ENCODE results near the gene HECW1. TPM values are rescaled to one million over a fixed set of nuclear protein-coding genes. Genes with fewer than 3 reads are reported as not detected.
A peak's percentile ranks its signal among the peaks of the same experiment; 100 is the strongest.

Gene HECW1
- total and polyA plus RNA-seq, 2 experiments from 2014 or later = 11.0 to 21.8 TPM

- no peak for TF ChIP-seq ZNF462 (CRISPR knock-in tag; IDR thresholded peaks at IDR 0.05)
- TF ChIP-seq CTCF (conservative IDR thresholded peaks at IDR 0.05; ENCODE audit: low read depth in 2 of 2) = no peak
Measured at GRCh38 chr7:43289826-43290225, 177.4 kb downstream of the HECW1 start (continued).

GRCh38 chr7:43290978-43291377, 178.5 kb downstream of the HECW1 start:
- peaks cover 33% of the 10 kb centered on the region for H3K4me1 Mint-ChIP-seq
- TF ChIP-seq EZH2 (IDR thresholded peaks at IDR 0.05; ENCODE audit: low read depth, unreplicated experiment) (no peak), ETS1 (IDR thresholded peaks at IDR 0.05) (no peak), ZNF462 (CRISPR knock-in tag; IDR thresholded peaks at IDR 0.05) (no peak)

More at GRCh38 chr7:43290978-43291377, 178.5 kb downstream of the HECW1 start:
- no peak for ATAC-seq
- Histone ChIP-seq H3K36me3 (ENCODE audit: insufficient read depth) (0 out of 2 replicates have a peak, but pooled peaks cover 9% of the 10 kb centered on the region), H3F3A (replicated peaks; ENCODE audit: low read depth) (peaks cover 16% of the 10 kb centered on the region), H3K4me2 (no peak overlapping the region), H3K79me2 (replicated peaks; ENCODE audit: insufficient read depth) (no peaks in the 10 kb centered on the region), H3K27me3 (ENCODE audit: insufficient read depth) (no peaks in the 10 kb centered on the region), H3K4me3 (no peak overlapping the region), H2AFZ (no peak overlapping the region), H3K9me2 (ENCODE audit: insufficient read depth) (peaks cover 16% of the 10 kb centered on the region), H4K20me1 (replicated peaks; ENCODE audit: insufficient read depth) (no peaks in the 10 kb centered on the region), H3K4me1 (ENCODE audit: insufficient read depth) (peaks cover 38% of the 10 kb centered on the region), H3K27ac (ENCODE audit: low read depth) (peak overlapping the region; percentile 91)
- H3K27ac Mint-ChIP-seq = no peak overlapping the region
- no peak overlapping the region for H3K4me3 Mint-ChIP-seq
- peaks cover 8% of the 10 kb centered on the region for H3K27me3 Mint-ChIP-seq (ENCODE audit: insufficient read depth, low read depth, poor library complexity)
- peaks cover 65% of the 10 kb centered on the region for H3K36me3 Mint-ChIP-seq (ENCODE audit: low read depth)
- no peak for DNase-seq (ENCODE audit: low spot score)
- peaks cover 71% of the 10 kb centered on the region for H3K9me3 Mint-ChIP-seq
